Activated naive CD4-positive, alpha-beta T cell treated with anti-CD3 and anti-CD28 coated beads, Interleukin-2, amount 10 ng/mL, durations not matched to agents 7 days and 5 days (primary cell): ENCODE measurements around the gene FAM43B.

Experiments
- CTCF ChIA-PET: fragments of 350-600 bp; sonication (Branson Sonifier 250); formaldehyde crosslinking; loops from one replicate; lab custom pipeline; 2021; ENCODE audit warnings: antibody characterized with exemption; lab: Charles Lee
- DNase-seq: peaks from one replicate; pipeline ENCODE4 v3.0.0-alpha.2; 2020
- H3K27ac Mint-ChIP-seq: one replicate; pipeline ENCODE4 v1.8.0; 2021; ENCODE audit warnings: mild to moderate bottlenecking, moderate library complexity, mixed read lengths
- H3K27me3 Mint-ChIP-seq: one replicate; pipeline ENCODE4 v1.8.0; 2021; ENCODE audit warnings: mild to moderate bottlenecking, mixed read lengths
- H3K36me3 Mint-ChIP-seq: one replicate; pipeline ENCODE4 v1.8.0; 2021; ENCODE audit warnings: mixed read lengths
- H3K4me1 Mint-ChIP-seq: one replicate; pipeline ENCODE4 v1.8.0; 2021; ENCODE audit warnings: mixed read lengths
- H3K4me3 Mint-ChIP-seq: one replicate; pipeline ENCODE4 v1.8.0; 2021; ENCODE audit warnings: mild to moderate bottlenecking, moderate library complexity, mixed read lengths
- H3K9me3 Mint-ChIP-seq: one replicate; pipeline ENCODE4 v1.8.0; 2021; ENCODE audit warnings: mixed read lengths

The FAM43B gene

DNA sequence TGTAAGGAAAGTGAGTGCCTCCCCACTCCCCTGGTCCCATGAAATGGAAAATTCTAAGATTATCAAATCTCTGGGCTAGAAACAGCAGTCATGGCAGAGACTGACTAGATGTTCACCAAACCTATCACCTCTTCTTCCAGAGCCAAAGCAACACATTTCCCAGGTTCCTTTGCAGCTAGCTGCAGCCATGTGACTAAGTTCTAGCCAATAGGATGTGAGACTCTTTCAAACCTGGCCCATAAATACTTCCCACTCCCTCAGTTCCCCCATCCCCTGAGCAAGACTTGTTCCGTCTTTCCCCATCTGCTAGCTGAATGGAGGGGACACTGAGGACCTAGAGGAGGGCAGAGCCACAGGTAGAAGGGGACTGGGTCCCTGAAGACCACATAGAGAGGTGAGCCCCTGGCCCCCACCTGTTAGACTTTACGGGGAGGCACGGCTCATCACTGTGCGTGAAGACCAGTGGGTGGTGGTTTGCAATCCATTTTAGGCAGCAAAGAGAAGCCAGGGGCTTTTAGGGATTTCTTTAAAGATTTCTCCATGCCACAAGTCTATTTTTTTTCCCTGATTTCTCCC is 17.2 kb downstream of the FAM43B start:
- no peaks in the 10 kb centered on the region for H3K4me1 Mint-ChIP-seq
- H3K36me3 Mint-ChIP-seq = no peaks in the 10 kb centered on the region
- no peak overlapping the region for H3K27ac Mint-ChIP-seq
- H3K27me3 Mint-ChIP-seq = peaks cover 37% of the 10 kb centered on the region
- H3K4me3 Mint-ChIP-seq = no peak overlapping the region
- CTCF ChIA-PET = no interaction called here
- DNase-seq = no peak
- H3K9me3 Mint-ChIP-seq = peaks cover 6% of the 10 kb centered on the region

DNA sequence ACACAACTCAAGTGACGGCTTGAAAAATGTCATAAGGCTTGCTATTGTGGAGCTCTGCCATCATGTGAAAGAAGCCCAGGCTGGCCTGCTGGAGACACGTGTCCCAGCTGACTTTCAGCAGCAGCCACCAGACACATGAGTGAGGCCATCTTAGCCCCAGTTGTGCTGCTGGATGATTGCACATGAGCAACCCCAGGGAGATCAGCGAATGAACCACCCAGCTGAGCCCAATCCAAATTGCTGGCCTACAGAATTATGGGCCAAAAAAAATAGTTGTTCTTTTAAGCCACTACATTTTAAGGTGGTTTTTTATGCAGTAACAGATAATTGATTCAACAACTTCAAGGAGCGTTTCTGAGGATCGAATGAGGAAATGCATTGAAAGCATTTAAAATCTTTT is 19.1 kb downstream of the FAM43B start:
- no peak overlapping the region for H3K27ac Mint-ChIP-seq
- CTCF ChIA-PET = no interaction called here
- H3K27me3 Mint-ChIP-seq = peaks cover 43% of the 10 kb centered on the region
- no peak for DNase-seq
- no peaks in the 10 kb centered on the region for H3K4me1 Mint-ChIP-seq
- peaks cover 6% of the 10 kb centered on the region for H3K9me3 Mint-ChIP-seq
- H3K4me3 Mint-ChIP-seq = no peak overlapping the region
- H3K36me3 Mint-ChIP-seq = no peaks in the 10 kb centered on the region

GRCh38 chr1:20573987-20574386 is 21.6 kb downstream of the FAM43B start:
- Mint-ChIP-seq H3K36me3 (no peaks in the 10 kb centered on the region), H3K4me3 (no peak overlapping the region), H3K4me1 (no peaks in the 10 kb centered on the region), H3K27me3 (peaks cover 39% of the 10 kb centered on the region), H3K27ac (no peak overlapping the region), H3K9me3 (peaks cover 6% of the 10 kb centered on the region)
- CTCF ChIA-PET = interaction anchor here (1.2 to 2.0 kb wide), 3 partner anchors 57 to 621 kb away, joined by 3 to 13 read pairs (median 5); no protein-coding TSS in a partner anchor
- no peak for DNase-seq

GRCh38 chr1:20574686-20575540 is 22.5 kb downstream of the FAM43B start:
- Mint-ChIP-seq H3K27ac (no peak overlapping the region), H3K4me3 (no peak overlapping the region), H3K9me3 (peaks cover 6% of the 10 kb centered on the region), H3K4me1 (no peaks in the 10 kb centered on the region), H3K36me3 (no peaks in the 10 kb centered on the region), H3K27me3 (peaks cover 33% of the 10 kb centered on the region)
- CTCF ChIA-PET = interaction anchor here (0.6 to 2.0 kb wide), 14 partner anchors 10 to 639 kb away, joined by 3 to 13 read pairs (median 4); no protein-coding TSS in a partner anchor
- peak; percentile 86 for DNase-seq

DNA sequence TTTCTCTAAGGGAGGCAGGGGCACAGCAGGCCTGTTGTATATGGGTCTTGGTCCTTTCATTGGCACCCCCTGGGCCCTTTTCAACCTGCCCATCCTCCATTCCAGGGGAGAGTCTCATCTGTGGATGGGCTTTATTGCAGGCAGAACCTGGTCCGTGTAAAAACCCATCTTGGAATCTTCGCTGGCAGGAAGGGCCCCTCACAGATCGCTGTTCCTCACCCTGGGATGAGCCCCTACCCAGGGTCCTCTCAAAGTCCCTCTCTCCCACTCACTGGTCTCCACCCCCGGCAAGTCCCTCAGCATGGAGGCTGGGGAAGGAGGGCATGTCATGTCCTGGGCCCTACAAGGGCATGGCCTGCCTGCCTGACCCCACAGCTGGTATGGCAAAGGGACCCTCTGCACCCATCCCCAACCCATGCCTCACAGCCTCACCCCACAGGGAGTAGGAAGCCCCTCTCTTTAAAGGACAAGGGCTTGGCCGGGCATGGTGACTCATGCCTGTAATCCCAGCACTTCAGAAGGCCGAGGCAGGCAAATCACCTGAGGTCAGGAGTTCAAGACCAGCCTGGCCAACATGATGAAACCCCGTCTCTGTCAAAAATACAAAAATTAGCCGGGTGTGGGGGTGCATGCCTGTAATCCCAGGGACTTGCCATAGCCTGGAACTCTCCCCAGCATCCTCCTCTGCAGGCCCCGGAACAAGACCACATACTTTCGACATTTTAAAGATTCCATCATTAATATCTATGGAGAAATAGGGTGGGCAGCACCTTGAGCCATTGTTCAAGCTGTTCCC is 23.4 kb downstream of the FAM43B start:
- CTCF ChIA-PET = interaction anchor here (0.6 to 2.0 kb wide), 13 partner anchors 10 to 638 kb away, joined by 3 to 13 read pairs (median 4); no protein-coding TSS in a partner anchor

GRCh38 chr1:20578062-20578461 is 25.7 kb downstream of the FAM43B start:
- Mint-ChIP-seq H3K9me3 (no peaks in the 10 kb centered on the region), H3K4me3 (no peak overlapping the region), H3K27me3 (peaks cover 27% of the 10 kb centered on the region), H3K27ac (no peak overlapping the region), H3K36me3 (no peaks in the 10 kb centered on the region), H3K4me1 (no peaks in the 10 kb centered on the region)
- CTCF ChIA-PET = no interaction called here
- no peak for DNase-seq

More for the DNA sequence above, 23.4 kb downstream of the FAM43B start:
- H3K4me1 Mint-ChIP-seq = no peaks in the 10 kb centered on the region
- H3K9me3 Mint-ChIP-seq = peaks cover 5% of the 10 kb centered on the region
- H3K27me3 Mint-ChIP-seq = peaks cover 28% of the 10 kb centered on the region
- no peak for DNase-seq
- H3K27ac Mint-ChIP-seq = no peak overlapping the region
- no peak overlapping the region for H3K4me3 Mint-ChIP-seq
- H3K36me3 Mint-ChIP-seq = no peaks in the 10 kb centered on the region

GRCh38 chr1:20578721-20579395 is 26.5 kb downstream of the FAM43B start:
- Mint-ChIP-seq H3K4me3 (no peak overlapping the region), H3K27ac (peak overlapping the region; percentile 29), H3K27me3 (peaks cover 21% of the 10 kb centered on the region), H3K36me3 (no peaks in the 10 kb centered on the region), H3K4me1 (no peaks in the 10 kb centered on the region), H3K9me3 (no peaks in the 10 kb centered on the region)
- no peak for DNase-seq
- CTCF ChIA-PET = no interaction called here

GRCh38 chr1:20584890-20585289 is 32.5 kb downstream of the FAM43B start:
- Mint-ChIP-seq H3K4me3 (no peak overlapping the region), H3K36me3 (no peaks in the 10 kb centered on the region), H3K4me1 (peaks cover 16% of the 10 kb centered on the region), H3K9me3 (no peaks in the 10 kb centered on the region), H3K27ac (no peak overlapping the region), H3K27me3 (peaks cover 45% of the 10 kb centered on the region)
- no peak for DNase-seq
- CTCF ChIA-PET = interaction anchor here (3.4 kb wide), 1 partner anchor 10 kb away, joined by 9 read pairs; no protein-coding TSS in a partner anchor

- Mint-ChIP-seq H3K27ac (no peak overlapping the region), H3K27me3 (peaks cover 66% of the 10 kb centered on the region), H3K36me3 (no peaks in the 10 kb centered on the region), H3K4me1 (peaks cover 16% of the 10 kb centered on the region), H3K4me3 (no peak overlapping the region), H3K9me3 (no peaks in the 10 kb centered on the region)
- no peak for DNase-seq
- CTCF ChIA-PET = interaction anchor here (3.4 kb wide), 1 partner anchor 12 kb away, joined by 9 read pairs; no protein-coding TSS in a partner anchor
Measured at GRCh38 chr1:20586953-20587660, 34.7 kb downstream of the FAM43B start.

GRCh38 chr1:20587661-20588053 is 35.3 kb downstream of the FAM43B start:
- H3K4me1 Mint-ChIP-seq = peaks cover 16% of the 10 kb centered on the region
- H3K27me3 Mint-ChIP-seq = peaks cover 70% of the 10 kb centered on the region
- no peak for DNase-seq
- CTCF ChIA-PET = interaction anchor here (3.4 kb wide), 1 partner anchor 13 kb away, joined by 9 read pairs; no protein-coding TSS in a partner anchor
- H3K9me3 Mint-ChIP-seq = no peaks in the 10 kb centered on the region
- no peak overlapping the region for H3K4me3 Mint-ChIP-seq
- H3K27ac Mint-ChIP-seq = no peak overlapping the region
- H3K36me3 Mint-ChIP-seq = no peaks in the 10 kb centered on the region

DNA sequence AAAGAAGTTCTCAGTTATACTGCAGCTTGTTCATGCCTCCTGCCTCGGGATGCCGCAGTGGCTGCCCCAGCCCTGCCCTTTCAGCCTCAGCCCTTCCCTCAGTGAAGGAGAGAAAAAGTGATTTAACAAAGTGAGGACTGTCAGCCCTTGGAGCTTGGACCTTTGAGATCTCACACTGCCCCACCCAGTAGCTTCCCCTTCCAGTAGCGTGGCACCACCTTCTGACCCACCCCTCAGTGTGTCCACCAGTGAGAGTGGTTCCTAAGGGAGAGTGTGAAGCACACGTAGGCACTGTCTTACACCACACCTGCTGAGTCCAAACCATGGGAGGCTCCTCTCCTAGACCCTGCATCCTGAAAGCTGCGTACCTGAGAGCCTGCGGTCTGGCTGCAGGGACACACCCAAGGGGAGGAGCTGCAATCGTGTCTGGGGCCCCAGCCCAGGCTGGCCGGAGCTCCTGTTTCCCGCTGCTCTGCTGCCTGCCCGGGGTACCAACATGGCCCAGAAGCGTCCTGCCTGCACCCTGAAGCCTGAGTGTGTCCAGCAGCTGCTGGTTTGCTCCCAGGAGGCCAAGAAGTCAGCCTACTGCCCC is 36.4 kb downstream of the FAM43B start, which contains the start of gene CDA:
Gene CDA (plus strand): TSS at position 464 of the 592 bp plus-strand sequence. CDS start 33 bp downstream, at position 497.
- peak; percentile 39 for DNase-seq
- Mint-ChIP-seq H3K4me3 (no peak within 1 kb of the TSS), H3K9me3 (no peaks in the 10 kb centered on the region), H3K27ac (no peak within 1 kb of the TSS), H3K4me1 (peaks cover 16% of the 10 kb centered on the region), H3K27me3 (peaks cover 80% of the 10 kb centered on the region), H3K36me3 (no peaks in the 10 kb centered on the region)
- CTCF ChIA-PET = no interaction called here

GRCh38 chr1:20589331-20590278 is 37.2 kb downstream of the FAM43B start:
- no peak for DNase-seq
- H3K36me3 Mint-ChIP-seq = no peaks in the 10 kb centered on the region
- CTCF ChIA-PET = interaction anchor here (0.9 kb wide), 1 partner anchor 14 kb away, joined by 3 read pairs; no protein-coding TSS in a partner anchor
- no peaks in the 10 kb centered on the region for H3K9me3 Mint-ChIP-seq
- H3K4me1 Mint-ChIP-seq = peaks cover 16% of the 10 kb centered on the region
- no peak overlapping the region for H3K27ac Mint-ChIP-seq
- H3K27me3 Mint-ChIP-seq = peaks cover 87% of the 10 kb centered on the region
- no peak overlapping the region for H3K4me3 Mint-ChIP-seq
